ENCODE measurements around the gene RGS14.

DNA sequence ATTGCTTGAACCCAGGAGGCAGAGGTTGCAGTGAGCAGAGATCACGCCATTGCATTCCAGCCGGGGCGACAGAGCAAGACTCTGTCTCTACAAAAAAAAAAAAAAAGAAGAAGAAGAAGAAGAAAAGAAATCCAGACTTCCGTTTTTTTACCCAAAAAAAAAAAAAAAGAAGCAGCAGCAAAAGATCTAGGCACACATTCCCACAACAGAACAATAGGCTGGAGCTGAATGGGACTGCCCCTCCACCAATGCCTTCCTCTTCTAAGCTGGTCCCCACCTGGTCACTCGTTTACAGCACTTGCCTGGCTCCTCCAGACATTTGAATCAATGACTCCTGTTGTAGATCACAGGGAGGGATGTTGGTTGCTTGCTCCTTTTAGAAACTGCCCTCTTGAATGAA lies 4.6 kb upstream of the RGS14 start:
- TF ChIP-seq, protein P1, sequence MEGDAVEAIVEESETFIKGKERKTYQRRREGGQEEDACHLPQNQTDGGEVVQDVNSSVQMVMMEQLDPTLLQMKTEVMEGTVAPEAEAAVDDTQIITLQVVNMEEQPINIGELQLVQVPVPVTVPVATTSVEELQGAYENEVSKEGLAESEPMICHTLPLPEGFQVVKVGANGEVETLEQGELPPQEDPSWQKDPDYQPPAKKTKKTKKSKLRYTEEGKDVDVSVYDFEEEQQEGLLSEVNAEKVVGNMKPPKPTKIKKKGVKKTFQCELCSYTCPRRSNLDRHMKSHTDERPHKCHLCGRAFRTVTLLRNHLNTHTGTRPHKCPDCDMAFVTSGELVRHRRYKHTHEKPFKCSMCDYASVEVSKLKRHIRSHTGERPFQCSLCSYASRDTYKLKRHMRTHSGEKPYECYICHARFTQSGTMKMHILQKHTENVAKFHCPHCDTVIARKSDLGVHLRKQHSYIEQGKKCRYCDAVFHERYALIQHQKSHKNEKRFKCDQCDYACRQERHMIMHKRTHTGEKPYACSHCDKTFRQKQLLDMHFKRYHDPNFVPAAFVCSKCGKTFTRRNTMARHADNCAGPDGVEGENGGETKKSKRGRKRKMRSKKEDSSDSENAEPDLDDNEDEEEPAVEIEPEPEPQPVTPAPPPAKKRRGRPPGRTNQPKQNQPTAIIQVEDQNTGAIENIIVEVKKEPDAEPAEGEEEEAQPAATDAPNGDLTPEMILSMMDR (IDR thresholded peaks at IDR 0.05 in 2 of 3, conservative IDR thresholded peaks at IDR 0.05 in 1 of 3; ENCODE audit: borderline replicate concordance in 1 of 3, insufficient read depth in 1 of 3, low read depth in 2 of 3, low read length in 2 of 3): no peak
- TF ChIP-seq ZNF274 (IDR thresholded peaks at IDR 0.05; ENCODE audit: low read depth, low read length): no peak
- no peak for TF ChIP-seq POLR2A (IDR thresholded peaks at IDR 0.05; ENCODE audit: borderline replicate concordance, extremely low read depth, insufficient read depth, insufficient read length)
- no peak for TF ChIP-seq YY1 (IDR thresholded peaks at IDR 0.05; ENCODE audit: extremely low read depth, insufficient replicate concordance, low read depth, low read length)
- TF ChIP-seq, protein P2, sequence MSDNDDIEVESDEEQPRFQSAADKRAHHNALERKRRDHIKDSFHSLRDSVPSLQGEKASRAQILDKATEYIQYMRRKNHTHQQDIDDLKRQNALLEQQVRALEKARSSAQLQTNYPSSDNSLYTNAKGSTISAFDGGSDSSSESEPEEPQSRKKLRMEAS (IDR thresholded peaks at IDR 0.05): no peak
- TF ChIP-seq SRF (IDR thresholded peaks at IDR 0.05; ENCODE audit: low read depth): no peak
- TF ChIP-seq RAD21 (IDR thresholded peaks at IDR 0.05; ENCODE audit: low read depth): no peak

Measured in HCT116 (cell line).